ENCODE measurements around the gene SIGLEC6.

Gene SIGLEC6

DNA sequence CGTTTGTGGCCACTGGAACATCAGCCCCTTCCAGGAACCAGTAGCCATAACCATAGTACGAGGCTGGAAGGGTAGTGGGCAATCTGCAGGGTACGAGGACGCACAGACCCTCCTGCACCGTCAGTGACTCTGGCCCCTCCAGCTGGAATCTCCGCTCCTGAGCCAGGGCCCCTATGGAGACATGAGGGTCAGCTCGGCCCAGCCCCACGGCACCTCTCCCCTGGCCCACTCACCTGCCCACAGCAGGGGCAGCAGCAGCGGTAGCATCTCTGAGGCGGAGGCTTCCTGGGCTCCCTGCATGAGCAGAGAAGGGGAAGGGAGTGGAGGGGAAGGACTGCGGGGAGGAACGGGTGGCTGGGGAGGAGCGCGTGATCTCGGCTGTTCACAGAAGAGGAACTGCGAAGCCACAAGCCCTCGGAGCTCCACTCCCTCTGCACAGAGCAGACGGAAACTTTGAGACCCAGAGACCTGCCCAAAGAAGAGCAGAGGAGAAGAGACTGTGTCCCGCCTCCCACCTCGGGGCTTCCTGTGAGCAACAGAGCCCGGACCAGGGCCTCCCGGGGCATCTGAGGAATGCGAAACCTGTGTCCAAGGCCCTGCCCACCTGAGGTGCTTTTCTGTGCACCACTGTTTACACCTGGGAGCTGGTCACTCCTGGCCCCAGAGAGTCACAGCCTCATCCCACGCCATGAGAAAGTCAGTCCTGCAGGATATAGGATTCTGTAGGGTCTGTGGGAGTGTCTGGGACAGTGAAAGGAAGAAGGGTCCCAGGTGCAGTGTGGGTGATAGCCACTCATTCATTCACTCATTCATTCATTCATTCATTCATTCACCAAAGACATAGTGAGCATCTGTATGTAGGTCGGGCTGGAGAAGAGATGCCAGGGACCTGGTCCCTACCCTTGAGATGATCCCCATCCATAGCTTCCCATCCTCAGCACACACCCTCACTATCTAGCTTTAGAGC is at the start of gene SIGLEC6:
Gene SIGLEC6, minus strand, starts transcription at position 322 of the 967 bp plus-strand sequence. Its CDS starts 22 bp downstream, at position 300.
- no peak for DNase-seq

DNA sequence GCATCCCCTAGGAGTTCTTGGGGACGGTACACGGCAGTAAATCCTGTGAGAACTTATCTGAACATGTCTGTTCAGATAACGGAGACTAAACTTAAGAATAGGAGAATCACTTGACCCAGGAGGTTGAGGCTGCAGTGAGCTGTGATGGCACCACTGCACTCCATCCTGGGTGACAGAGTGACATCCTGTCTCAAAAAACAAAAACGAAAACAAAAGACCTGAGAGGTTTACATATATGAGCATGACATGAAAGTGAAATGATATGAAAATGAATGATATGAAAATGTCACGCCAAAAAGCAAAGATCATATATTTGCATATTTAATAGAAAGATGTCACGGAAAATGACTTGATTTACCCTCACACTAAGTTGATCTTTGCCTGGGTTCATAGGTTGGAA is 45.4 kb upstream of the SIGLEC6 start:
- DNase-seq, result no peak

DNA sequence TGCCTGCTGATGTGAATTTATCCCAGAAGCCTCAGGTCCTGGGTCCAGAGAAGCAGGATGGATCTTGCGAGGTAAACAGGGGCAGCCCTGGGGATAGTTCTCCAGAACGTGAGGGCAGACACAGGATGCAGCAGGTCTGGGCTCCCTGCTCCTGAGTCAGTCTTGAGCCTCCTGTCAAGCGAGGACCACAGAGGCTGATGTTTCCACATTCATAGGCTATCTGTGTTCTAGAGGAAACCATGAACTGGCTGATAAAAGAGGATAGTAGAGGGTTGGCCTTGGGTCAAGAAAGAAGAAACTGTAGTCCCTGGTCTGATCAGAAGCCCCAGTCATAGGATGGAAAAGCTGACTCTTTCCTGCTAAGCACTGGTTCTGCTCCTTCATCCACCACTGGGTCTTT is 41.9 kb upstream of the SIGLEC6 start:
- DNase-seq, result no peak

DNA sequence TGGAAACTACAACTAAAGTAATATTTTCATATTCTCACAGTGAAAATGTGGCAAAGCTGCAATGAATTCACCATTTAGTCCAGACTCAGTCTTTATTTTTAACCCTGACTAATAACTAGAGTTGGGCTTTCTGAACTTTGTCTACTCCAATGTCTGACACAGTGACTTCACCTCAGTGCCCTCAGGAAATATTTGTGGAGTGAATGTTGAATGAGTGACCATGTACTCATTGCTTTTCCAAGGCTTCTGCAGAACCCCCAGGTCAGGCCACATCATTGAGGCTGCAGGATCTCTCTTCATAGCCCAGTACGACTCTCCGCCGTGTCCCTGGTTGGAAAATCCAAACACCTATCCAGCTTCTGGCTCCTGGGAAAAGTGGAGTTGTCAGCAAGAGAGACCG is 41.4 kb upstream of the SIGLEC6 start:
- DNase-seq, result no peak

DNA sequence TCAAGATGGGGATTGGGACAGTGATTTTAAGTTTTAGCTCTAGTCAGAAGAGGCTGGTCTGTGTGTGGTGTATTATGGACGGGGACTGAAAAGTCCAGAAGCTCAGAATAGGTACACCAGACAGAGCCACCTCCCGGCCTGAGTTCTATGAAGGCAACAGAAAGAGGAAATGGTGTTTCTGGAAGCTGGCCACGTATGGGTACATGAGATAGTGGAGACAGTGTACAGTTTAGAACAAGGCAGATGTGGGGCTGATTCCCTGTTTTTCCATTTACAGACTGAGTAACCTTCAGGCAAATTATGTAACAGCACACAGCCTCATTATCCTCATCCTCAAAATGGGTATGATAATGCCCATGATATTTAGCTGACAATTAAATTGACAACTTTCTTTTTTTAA is 40.9 kb upstream of the SIGLEC6 start:
- no peak for DNase-seq

DNA sequence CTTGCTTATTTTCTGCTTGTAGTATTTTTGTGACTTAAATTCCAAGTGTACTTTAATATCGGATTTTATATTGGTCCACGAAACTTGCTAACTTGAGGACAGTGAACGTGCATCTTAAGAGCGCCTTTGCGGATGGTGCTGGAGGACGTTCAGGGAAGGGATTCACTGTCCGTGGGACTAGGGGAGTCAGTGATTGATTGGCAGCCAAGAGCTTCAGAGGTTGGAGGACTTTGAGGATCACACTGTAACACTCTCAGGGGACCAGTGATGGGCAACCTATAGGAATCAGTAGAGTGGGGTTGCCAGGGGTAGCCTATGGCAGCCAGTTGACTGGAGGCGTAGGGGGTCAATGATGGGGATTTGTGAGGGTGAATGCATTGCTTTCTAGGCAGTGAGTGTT is 40.1 kb upstream of the SIGLEC6 start:
- DNase-seq, result no peak

DNA sequence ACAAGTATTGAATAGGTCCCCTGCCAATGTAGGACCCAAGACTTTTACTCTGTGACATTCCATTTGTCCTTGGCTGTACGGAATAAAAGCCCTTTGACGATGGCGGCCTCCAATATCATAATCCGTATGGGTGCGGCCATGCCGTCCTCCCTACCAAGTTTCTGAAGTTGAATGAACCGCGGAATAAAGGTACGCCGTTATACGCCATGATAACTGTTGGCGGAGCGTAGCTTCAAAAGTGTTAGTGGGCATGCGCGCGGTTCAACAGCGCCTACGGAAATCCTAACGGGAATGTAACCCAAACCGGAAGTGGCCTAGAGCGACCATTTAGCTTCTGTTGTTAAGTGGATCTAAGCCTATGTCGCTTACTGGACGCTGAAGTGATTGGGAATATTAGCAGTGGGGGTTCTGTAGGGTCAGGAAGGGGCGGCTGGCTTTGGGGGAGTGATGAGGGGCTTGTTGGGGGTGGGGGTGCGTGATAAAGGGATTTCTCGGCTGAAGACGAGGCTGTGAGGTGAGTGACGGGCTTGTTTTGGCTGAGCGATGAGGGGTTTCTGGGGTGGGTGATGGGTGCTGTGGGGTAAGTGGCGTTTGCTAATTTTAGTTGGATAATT is 39.6 kb upstream of the SIGLEC6 start, which contains the start of gene ZNF175:
Gene ZNF175, plus strand, starts transcription at position 322 of the 614 bp plus-strand sequence. CDS start 2,047 bp downstream, outside the sequence.
- peak; percentile 99 for DNase-seq

DNA sequence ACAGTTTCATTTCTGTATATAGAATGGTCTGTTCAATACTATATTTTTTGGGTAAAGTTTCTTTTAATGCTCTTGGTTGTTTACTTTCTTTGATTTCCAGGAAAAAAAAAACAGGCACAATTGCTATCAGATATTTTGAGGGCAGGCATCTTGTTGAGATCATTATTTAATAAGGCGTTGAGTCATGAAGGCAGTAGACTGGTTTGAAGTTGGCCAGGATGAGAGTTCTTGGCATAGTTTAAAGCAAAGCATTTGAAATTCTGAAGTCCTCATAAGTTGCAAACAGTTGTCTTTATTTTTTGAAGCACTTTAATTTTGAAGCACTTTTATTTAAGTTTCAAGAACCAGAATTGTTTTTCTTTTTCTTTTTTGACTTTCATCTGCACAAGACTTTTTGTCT is 37.0 kb upstream of the SIGLEC6 start:
- no peak for DNase-seq

DNA sequence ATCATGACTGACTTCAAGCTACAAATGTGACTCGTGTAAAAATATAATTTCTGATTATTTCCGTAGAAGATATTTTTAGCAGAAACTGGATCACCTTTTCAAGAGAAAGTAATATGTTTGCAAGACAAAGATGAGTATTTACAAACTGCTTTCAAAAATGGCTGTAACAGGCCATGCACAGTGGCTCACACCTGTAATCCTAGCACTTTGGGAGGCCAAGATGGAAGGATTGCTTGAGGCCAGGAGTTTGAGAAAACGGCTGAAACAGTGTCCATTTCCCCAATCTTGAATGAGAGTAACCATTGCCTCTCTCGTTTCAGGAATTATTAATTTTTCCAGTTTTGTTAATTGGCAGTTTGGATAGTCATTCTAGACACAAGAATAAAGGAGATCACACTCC is 36.1 kb upstream of the SIGLEC6 start:
- no peak for DNase-seq

DNA sequence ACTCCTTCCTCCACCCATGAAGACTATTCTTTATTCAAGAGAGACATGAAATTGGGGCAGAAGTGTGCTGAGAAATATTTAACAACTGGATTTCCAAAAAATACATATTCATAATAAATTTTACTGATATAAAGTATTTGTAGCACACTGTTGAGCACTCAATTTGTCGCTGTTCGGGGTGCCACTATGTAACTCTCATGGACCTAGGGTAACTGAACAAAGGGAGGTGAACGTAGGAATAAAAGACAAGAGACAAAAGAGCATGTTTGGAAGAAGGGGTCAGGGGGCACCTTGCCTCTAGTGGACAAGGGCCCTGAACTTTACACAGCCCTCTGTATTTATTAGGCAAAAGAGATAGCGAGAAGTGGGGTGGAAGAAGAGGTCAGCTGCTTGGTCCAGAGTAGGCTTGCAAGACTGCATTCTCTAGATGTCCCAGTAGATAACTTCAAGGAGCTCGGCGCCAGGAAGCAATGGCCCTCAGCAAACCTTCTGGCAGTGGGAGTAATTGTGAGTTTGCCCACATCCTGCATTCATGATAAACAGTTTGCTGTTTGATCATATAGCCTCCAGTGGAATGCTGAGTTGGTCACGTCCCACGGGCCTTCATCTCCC is 35.1 kb upstream of the SIGLEC6 start:
- no peak for DNase-seq

DNA sequence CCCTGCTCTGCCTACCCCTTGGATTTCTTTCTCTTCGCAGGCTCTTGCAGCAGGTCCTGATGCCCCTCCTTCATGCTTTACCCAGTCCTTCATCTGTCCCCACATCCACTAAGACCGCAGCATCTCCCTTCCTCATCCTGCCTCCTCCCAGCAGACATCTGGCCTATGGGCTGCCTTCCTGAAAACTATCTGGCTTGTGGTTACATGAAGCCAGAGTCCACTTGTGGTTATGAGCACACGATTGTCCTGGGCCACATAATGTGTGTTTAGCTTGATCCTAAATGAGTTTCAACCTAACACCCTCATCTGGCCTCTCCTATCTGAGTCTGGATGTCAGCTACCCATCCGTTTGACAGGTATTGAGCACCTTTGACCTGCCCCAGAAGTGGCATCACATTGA is 34.1 kb upstream of the SIGLEC6 start:
- no peak for DNase-seq

DNA sequence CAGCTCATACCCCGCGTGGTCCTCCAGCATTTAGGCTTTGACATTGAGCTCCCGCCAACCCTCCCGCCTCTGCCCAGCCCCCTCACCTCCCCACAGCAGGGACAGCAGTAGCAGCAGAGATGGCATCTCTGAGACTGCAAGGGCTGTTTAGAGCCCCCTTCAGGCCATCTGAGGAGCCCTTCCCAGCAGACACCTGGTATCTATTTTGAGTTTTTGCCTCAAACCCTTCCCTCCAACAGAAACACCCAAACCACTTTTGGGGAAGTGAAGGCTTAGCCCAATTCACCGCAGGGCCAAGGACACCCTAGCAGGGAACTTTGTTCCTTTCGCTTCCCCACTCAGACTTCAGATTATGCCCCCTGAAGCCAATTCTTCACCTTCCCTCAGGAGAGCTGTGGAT is 33.3 kb upstream of the SIGLEC6 start:
- no peak for DNase-seq

DNA sequence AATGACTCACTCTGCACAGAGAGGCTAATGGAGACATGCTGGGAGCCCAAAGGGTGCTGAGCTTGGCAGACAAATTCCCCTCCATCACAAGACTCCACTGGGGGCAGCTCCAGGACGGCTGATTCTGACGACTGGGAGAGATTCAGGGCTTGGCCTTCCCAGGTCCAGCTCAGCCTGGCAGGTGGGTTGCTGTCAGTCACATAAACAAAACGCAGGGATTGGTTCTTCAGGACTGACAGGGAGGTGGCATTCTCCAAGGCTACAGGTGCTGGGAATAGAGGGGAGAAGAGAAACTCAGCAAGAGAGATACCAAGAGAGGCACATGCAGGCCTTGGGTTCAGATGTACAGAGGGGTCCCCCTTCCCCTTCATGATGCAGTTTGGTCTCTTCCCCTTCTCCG is 28.9 kb upstream of the SIGLEC6 start:
- DNase-seq, result no peak

DNA sequence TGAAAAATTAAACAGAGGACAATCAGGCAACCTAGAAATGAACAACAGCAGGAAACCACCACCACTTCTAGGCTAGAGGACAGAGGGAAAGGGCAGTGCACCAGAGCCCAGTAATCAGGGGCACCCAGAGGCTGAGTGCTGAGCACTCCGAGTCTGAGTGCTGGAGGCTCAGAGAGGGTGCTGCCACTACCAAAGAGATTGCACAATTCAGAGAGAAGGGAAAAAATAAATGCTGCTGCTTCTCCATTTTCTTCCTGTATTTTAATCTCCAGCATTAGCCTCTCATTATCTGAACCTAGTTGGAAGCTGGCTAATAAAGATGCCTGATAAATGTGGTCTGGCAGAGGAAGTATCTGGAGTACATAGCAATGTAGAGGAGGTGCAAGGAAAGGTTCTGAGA is 27.8 kb upstream of the SIGLEC6 start:
- no peak for DNase-seq

DNA sequence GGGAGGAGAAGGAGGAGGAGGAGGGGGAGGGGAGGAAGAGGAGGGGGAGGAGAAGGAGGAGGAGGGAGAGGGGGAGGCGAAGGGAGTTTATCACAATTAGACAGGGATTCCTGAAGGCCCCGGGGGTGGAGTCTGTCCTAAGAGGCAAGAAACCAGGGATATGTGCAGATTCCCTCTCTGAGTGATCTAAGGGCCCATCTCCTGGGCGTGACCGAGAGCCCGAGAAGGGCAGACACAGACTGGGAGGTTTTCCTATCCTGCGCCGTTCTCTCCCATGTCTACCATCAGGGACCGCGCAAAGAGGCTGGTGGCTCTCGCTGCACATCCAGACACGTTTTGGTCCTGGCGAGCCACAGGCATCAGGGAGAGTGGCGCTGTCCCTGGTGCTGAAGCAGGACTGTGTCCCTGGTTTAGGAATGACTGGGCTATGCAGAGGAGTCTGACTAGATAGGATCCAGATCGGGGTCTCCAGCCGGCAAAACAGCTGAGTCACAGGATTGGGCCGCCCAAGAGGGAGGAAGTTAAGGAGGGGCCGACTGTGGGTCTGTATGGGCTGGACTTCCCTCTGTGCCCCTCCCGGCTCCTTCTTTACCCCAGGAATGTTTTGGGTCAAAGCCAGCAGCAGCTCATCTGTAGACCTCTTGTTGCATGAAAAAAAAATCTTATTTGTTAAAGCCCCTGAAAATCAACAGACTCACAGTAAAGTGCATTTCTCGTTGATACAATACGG is 21.7 kb upstream of the SIGLEC6 start:
- DNase-seq, result peak; percentile 93

DNA sequence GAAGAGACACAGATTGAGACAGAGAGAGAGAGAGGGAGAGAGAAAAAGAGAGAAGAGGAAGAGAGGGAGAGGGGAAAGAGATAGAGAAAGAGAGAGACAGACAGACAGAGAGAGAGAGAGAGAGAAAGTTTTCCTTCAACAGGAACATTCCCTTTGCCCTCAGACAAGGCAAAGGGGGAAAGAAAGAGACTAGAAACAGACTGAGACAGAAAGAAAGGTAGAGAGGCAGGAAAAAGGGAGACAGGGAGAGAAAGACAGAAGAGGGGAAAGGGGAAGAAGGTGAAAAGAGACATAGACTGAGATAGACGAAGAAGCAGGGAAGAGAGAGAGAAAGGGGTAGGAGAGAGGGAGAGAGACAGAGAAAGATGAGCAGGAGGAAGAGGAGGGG is 21.1 kb upstream of the SIGLEC6 start:
- no peak for DNase-seq

DNA sequence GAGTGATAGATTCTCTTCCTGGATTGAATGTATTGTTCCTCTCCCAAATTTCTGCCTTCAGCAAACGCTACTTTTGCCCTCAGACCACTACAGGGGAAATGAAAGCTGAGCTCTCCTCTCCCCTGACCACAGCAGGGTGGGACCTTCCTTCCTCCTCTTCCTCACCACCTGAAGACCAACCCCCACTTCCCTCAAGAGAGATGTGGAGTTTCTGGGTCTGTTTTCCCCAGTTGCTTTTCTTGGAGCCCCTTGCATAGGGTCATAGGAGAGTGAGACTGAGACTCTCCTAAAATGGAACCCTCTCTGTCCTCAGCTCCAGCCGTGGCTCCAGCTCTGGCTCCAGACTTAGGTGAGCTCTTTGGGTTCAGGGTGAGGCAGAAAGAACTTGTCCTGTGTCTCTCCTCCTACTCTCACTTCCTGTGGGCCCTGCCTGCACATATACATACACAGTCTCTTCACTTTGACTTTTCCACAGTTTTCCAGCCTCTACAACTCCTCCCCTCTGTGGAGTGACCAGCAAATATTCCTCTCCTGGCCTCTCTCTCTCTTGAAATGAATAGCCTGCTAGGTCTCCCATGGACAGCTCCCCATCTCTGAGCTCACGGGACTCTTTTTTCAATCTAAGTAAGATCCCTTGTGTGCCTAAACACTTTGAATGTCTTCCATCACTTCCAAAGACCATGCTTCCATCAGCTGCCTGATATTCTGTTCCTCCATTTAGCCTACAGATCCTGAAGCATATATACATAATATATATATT is 20.4 kb upstream of the SIGLEC6 start:
- no peak for DNase-seq

DNA sequence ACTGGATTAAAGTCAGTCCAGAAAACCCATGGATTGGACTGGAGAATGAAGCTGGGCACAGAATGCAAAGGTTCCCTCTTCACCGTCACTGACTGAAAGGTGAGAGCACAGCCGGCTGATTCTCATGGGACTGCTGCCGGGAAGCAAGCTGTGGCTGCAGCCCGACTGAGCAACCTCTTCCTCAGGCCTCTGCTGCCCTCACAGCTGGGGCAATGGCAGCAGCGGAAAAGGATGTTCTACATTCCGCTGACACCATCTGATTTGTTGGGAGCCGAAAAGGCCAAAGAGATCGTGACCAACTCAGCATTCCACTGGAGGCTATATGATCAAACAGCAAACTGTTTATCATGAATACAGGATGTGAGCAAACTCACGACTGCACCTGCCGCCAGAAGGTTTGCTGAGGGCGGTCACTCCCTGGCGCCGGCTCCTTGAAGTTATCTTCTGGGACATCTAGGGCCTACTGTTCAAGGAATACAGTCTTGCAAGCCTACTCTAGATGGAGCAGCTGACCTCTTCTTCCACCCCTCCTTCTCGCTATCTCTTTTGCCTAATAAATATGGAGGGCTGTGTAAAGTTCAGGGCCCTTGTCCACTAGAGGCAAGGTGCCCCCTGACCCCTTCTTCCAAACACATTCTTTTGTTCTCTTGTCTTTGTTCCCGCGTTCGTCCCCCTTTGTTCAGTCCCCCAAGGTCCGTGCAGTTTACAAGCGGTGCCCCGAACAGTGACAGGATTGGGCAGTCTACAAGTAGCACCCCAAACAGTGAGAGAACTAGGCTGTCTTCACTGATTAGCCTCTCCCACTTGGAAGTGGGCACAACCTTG is 19.6 kb upstream of the SIGLEC6 start:
- DNase-seq, result no peak

DNA sequence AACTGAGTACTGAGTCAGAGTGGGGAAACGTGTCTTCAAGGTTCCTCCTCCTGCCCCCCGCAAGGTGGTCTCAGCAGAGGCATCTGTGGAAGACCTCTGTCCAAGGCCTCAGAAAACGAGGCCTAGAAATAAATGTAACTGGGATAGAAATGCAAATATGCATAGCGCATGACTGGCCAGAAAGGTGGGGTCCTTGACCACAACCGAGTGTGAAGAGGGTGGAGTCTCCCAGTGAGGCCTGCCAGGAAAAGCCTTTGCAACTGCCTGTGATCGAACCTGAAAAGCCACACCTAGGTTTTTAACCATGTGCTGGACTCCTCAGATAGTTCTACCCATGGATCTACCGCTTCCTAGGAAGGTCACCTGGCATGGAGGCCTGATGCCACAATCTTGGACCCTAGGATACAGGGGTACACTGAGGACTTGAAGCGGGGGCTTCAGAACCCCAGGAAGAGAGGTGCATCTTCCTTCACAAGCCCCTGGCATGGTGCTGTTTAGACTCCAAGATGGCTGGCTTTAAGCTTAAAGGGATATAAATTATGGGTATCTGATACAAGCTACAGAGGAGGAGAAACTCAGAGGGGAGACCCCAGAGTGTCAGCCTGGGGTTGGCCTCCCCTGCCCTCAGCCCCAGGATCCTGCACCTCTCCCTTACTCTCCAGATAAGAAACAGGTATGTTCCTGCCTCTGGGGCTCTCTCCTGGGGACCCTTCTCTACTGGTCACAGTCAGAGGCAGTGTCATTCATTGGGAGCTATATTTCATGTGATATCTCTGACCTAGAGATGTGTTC is 18.3 kb upstream of the SIGLEC6 start:
- DNase-seq, result no peak

DNA sequence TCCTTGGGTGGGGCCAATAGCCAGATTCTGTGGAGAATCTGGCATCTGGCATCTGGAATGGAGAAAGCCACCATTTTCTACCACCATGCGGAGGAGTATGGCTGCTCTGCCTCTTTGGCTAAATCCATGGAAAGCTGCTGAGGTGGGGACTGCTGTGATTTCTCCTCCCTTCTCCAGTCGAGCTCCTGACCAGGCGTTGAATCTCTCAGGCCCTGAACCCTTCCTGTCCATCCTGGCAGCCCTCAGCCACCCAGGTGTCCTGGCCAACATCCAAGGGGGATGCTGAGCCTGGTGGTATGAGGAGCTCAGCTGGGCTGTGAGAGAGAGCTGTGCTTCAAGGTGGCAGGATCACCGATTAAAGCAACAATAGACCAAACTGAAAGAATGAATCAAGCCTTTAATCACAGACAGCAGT is 17.4 kb upstream of the SIGLEC6 start:
- DNase-seq, result no peak
